ENCODE measurements around the gene THEM4.
"Not testable (repeated sequence)": the region's sequence is repeated elsewhere in the genome, so short reads cannot be mapped to it uniquely, and the experiment has no call there.

The THEM4 gene

DNA sequence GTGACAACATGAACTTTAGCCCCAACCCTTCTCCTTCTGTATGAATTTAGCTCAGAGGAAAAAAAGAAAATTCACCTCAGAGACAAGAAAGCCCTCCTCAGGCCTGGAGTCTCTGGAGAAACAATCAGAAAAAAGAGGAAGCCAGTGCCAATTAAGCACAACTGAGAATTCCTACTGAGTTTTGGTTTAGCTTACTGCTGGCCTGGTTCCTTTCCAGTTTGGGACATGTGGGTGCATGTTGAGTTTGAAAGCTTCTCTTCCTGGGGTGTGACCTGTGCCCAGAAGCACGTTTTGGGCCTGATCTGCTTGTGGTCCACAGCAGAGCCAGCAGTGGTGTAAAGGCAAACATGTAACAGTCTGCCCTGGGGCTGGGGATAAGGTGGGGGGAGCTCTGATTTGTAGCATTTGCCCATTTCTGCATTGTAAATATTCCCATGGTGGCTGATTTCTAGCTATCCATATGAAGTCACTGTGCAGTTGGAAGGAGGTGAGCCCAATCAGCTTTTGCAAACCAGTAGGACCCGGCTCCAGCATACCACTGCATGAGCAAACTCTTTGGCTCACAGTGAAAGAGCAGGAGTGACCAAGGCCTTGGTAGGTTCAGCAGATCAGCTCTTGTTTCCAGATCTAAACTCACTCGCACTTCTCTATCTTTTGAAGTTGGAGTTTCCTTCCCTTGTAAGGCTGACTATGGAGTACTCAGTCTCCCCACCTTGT, 51.1 kb downstream of the THEM4 start:
- DNase-seq, result no peak

- no peak for DNase-seq
These were observed 53.4 kb downstream of the THEM4 start for GRCh38 chr1:151855933-151856332.

GRCh38 chr1:151855516-151855915, 53.8 kb downstream of the THEM4 start:
- not testable (repeated sequence) for DNase-seq

- DNase-seq, result no peak
These were observed 54.7 kb downstream of the THEM4 start for GRCh38 chr1:151854658-151855057.

DNA sequence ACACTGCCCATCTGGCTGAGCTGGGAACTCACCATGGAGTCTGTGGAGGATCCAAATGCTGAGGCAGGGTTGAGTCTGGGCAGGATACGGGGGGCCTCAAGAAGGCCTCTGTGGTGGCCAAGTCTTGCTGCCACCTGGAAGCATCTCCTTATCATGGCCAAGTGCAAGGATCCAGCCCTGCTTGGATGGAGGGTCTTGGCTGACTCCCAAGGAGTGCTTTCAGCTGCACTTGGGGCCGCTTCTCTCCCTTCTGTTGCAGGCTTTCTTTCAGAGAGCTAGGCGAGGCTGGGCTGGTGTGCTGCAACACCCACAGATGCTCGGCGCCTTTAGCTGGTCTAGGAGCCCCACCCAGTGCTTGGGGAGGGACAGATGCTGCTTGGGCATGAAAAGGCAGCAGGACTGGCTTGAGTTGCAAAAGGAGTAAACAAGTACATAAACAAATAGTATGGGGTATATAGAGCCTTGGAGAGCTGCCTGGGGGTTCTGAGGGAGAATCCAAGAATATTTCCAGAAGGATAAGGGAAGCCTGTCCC, 55.8 kb downstream of the THEM4 start, which contains the start of gene THEM5:
Gene THEM5, minus strand, starts transcription at position 302 of the 533 bp plus-strand sequence. Its CDS starts 147 bp downstream, at position 155.
- no peak for DNase-seq

DNA sequence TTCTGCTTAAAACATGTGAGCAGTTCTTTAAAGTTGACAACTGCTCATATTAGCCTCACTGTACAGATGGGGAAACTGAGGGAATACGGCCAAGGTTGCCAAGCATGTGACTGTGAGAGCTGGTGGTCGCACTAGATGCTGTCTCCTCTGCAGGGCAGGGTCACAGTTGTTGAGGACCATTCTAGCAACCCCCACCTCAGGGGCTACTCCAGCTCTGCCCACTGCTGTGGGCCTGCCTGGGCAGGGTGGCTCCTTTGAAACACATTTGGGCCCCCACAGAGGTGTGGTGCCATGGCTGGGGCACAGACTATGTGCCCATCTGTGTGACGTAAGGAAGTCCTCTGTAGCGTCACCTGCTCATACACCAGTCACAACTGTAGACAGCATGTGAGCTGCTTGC, 56.6 kb downstream of the THEM4 start:
- DNase-seq, result no peak

DNA sequence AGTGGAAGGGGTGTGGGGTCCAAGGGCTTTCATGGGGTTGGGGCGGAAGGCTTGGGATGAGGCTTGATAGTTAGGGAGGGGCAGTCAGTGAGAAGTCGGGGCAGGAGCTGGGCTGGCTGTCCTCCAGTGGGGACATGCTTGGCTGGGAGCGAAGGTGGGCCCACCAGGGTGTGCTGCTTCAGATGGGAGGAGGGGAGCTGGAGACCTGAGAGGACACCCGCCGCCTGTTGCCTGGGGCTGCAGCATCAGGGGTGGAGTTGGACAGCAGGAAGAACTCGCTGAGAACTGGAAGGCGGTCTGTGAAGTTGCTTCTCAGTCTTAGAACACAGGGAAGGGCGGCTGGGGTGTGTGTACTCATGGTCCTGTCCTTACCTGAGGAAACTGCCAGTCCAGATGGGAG, 57.4 kb downstream of the THEM4 start:
- no peak for DNase-seq

DNA sequence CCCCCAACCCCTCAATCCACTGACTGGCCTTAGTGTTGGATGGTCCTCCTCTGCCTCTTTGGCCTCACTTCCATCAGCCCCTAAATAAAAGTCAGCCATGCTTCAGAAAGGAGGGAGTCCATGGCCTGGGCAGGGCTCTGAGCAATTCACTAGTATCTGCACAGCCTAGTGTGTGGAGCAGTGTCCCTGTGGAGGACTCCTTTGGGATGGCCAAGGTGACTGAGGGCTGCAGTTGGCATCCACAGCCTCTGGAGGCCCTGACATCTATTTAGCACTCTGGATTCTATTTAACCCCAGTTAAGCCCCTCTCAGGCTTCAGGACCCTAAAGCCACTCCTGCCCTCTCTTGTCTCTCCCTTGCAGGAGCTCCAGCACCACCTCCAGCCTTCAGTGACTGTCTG, 59.4 kb downstream of the THEM4 start:
- DNase-seq, result no peak

DNA sequence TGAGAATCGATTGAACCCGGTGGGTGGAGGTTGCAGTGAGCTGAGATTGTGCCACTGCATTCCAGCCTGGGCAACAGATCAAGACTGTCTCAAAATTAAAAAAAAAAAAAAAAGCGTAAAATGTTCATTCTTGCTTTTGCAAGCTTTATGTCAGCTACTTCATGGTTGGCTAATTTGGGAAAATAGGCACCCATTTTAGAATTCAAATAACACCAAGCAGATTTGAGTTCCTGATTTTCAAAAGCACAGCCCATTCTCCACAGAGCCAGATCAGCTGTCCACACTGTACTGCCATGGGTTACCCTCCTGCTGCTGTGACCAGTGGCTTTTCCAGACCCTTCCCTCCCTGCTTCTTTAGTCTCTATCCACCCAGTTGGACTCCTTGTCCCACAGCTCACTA, 60.2 kb downstream of the THEM4 start:
- no peak for DNase-seq

- DNase-seq, result no peak
These were observed 61.3 kb downstream of the THEM4 start for GRCh38 chr1:151847867-151848596.

- DNase-seq, result no peak
These were observed 62.5 kb downstream of the THEM4 start for GRCh38 chr1:151846686-151847237.

DNA sequence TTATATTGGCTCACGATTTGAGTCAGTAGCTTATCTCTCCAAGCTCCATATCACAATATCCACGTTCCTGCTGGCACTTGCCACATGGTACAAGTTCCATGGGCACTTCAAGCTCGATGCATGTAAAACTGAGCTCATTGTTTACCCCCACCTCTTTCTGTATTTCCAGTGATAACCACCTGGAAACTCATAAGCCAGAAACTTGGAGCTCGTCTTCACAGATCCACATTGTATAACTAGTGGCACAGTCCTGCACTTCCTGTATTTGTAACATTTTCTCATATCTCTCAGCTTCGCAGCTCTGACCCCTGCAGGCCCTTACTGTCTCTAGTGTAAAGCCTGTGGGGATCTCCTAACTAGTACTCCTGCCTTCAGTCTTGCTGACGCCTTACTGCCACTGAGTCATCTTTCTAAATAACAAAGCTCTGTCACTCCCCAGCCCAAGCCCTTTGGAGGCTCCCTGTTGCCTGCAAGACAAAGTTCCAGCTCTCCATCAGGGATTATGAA, 63.2 kb downstream of the THEM4 start:
- no peak for DNase-seq

GRCh38 chr1:151843398-151843797, 65.9 kb downstream of the THEM4 start:
- DNase-seq, result no peak

- no peak for DNase-seq
These were observed 68.2 kb downstream of the THEM4 start for GRCh38 chr1:151841141-151841540.

DNA sequence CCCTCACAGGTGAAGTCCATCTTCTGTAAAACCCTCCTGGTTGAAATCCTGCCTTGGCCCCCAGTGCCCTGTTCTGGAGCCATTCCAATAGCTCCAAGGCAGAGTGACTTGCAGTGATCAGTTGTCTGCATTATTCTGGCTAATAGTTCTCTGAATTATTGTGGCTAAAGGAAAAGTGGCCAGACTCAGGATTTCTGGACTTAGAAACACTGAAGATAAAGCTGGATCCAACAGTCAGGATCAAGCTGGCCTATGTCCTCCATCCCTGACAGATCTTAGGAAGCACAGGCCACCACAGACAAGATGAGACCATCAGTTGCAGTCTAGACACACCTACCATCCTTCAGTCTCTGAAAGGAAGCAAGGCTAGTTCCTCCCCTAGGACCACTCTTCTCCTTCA, 68.9 kb downstream of the THEM4 start:
- no peak for DNase-seq

DNA sequence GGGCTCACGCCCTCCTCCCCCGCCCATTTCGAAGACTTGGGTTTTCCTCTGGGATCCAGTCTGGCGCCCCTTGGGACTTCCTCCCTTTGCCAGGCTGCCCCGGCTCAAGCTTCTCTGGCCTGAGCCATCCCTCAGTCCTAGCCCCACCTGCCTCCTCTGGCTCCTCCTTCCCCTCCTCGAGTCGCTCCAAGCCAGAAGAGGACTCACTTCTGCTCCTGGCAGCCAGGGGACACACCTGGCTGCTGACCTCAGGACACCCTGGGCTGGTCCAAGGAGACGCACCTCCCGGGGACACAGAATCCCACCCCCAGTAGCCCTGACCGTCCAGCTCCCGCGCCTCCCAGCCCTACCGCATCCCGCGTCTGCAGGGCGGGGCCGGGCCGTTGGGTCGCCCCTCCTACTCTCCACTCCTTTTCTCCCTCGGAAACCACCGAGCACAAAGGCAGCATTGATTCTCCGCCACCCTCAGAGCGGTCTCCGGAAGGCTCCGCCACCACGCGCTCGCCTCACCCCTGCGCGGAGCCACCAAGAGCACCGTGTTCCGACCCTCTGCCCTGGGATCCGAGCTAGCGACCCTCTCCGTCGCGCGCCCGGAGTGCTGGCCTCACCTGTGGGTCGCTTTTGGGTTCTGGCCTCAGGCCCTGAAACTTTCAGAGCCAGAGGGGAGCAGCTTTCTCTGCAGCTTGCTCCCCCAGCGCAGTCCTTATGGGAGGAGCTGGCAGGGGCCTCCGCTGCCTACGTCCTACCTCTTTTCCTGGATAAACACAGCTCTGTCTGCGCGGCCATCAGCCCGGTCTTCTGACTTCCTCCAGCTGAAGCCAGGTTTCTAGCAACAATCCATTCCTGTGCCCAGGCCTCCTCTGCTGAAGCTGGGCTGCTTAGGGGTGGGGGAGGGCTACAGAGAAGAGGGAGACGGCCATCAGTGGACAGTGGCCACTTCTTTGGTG, 69.6 kb downstream of the THEM4 start, which contains the start of gene C2CD4D:
Gene C2CD4D, minus strand, starts transcription at position 364 of the 947 bp plus-strand sequence. CDS start 831 bp downstream, outside the sequence.
- peak; percentile 67 for DNase-seq

- DNase-seq, result no peak
These were observed 70.3 kb downstream of the THEM4 start for GRCh38 chr1:151839082-151839412.

GRCh38 chr1:151838222-151839081, 70.9 kb downstream of the THEM4 start:
- DNase-seq, result no peak

DNA sequence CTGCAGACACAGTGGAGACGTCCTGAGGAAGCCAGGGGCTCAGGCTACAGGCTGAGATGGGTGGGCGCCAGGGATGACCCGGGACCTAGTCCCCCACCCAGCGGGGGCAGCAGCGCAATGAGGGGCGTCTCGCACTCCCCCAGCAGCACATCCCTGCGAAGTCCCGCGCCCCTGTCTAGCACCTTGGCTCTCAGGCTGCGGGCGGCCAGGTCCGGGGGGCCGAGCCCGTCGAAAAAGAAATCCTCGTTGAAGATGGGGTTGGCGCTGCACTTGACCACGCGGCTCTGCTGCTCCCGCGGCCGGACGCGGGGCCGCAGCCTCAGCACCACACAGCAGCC, 71.5 kb downstream of the THEM4 start:
- no peak for DNase-seq

DNA sequence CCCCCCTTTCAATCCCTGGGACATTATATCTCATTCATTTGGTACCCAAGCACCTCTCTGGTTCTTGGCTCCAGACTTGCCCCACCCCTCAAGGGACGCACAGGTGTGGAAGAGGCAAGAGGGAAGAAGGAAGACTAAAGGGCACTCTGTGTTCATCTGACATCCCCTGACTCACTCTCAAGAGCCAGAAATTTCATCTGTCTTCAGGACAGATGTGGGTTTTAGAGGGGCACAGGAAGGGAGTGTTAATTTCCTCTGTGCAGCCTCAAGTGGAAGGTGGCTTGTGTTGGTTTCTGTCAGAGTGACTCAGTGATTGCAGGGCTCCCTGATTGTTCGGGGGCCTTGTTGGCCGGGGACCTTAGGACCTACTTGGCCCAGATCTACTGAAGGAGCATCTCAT, 72.1 kb downstream of the THEM4 start:
- DNase-seq, result no peak

- no peak for DNase-seq
These were observed 73.7 kb downstream of the THEM4 start for GRCh38 chr1:151835596-151835995.

DNA sequence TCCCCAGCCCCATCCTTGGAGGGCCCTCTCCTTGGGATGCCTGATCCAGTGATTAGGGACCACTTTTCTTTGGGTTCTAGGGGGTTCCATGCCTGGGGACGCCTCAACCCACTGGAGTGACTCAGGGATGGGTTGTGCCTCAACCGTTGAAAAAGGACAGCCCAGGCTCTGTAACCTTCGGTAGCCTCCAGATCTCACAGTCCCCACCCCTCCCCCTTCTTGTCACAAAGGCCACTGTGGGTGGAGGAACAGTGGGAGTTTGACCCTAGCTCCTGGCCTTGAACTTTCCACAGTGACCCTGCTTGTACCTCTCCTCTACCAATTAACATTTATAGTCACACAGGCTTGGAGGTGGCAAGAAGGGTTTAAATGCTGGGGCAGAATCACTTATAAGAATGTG, 75.1 kb downstream of the THEM4 start:
- DNase-seq, result no peak

Measured in NCI-H748 treated with DMSO at 0.1 percent for 48 hours (cell line).